ENCODE results near the gene TECPR2.

Gene TECPR2

DNA sequence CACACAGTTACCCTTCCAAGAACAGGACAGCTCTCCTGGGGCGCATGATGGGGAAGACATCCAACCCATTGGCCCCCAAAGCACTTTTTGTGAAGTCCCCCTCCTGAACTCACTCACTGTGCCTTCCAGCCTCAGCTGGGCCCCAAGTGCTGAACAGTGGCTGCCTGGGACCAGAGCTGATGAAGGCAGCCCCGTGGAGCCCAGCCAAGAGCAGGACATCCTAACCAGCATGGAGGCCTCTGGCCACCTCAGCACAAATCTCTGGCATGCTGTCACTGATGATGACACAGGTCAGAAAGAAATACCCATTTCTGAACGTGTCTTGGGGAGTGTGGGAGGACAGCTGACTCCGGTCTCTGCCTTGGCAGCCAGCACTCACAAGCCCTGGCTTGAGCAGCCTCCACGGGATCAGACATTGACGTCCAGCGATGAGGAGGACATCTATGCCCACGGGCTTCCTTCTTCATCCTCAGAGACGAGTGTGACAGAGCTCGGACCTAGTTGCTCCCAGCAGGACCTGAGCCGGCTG is 72.0 kb downstream of the TECPR2 start:
- TF ChIP-seq, protein P1, sequence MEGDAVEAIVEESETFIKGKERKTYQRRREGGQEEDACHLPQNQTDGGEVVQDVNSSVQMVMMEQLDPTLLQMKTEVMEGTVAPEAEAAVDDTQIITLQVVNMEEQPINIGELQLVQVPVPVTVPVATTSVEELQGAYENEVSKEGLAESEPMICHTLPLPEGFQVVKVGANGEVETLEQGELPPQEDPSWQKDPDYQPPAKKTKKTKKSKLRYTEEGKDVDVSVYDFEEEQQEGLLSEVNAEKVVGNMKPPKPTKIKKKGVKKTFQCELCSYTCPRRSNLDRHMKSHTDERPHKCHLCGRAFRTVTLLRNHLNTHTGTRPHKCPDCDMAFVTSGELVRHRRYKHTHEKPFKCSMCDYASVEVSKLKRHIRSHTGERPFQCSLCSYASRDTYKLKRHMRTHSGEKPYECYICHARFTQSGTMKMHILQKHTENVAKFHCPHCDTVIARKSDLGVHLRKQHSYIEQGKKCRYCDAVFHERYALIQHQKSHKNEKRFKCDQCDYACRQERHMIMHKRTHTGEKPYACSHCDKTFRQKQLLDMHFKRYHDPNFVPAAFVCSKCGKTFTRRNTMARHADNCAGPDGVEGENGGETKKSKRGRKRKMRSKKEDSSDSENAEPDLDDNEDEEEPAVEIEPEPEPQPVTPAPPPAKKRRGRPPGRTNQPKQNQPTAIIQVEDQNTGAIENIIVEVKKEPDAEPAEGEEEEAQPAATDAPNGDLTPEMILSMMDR (IDR thresholded peaks at IDR 0.05; ENCODE audit: insufficient read depth, low read depth, low read length, missing control alignments), result no peak
- DNase-seq (ENCODE audit: low read depth), result peak; percentile 21
- no peak overlapping the region for H3K4me3 ChIP-seq (ENCODE audit: low read length)

DNA sequence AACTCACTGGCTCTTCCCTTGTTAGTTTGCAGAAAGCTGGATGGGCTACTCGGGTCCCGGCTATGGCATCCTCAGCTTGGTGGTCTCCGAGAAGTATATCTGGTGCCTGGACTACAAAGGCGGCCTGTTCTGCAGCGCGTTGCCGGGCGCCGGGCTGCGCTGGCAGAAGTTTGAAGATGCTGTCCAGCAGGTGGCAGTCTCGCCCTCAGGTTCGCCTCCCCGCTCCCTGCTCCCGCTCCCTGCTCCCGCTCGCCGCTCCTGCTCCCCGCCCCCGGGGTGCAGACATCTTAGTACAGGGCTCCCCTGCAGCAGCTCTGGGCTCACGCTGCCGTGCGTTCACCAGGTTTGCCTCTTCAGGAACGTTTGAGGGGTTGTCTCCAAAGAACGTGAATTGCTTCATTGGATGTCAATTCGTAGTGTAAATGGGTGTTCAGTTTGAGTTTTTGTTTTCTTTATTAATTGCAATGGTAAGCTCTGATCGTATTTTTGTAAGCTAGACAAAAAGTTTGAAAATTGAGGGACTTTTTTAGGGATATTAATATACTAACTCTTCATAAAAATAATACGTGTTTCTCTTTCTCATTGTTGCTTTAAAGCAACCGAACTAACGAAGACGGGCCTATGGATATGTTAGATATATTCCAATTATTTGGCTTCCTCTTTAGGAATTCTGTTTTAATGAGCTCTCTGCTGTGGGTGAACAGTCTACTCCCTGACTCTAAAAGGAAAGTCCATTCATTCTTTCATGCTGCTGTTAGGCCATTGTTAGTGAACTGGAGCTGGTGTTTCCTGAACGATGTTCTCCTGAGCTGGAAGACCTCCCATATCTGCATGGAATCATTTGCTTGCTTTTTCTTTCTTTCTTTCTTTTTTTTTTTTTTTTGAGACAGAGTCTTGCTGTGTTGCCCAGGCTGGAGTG is 75.5 kb downstream of the TECPR2 start:
- DNase-seq (ENCODE audit: low read depth), result peak; percentile 84
- TF ChIP-seq, protein P1 (IDR thresholded peaks at IDR 0.05; ENCODE audit: insufficient read depth, low read depth, low read length, missing control alignments), result peak; percentile 72
- peak overlapping the region; percentile 9 for H3K4me3 ChIP-seq (ENCODE audit: low read length)

DNA sequence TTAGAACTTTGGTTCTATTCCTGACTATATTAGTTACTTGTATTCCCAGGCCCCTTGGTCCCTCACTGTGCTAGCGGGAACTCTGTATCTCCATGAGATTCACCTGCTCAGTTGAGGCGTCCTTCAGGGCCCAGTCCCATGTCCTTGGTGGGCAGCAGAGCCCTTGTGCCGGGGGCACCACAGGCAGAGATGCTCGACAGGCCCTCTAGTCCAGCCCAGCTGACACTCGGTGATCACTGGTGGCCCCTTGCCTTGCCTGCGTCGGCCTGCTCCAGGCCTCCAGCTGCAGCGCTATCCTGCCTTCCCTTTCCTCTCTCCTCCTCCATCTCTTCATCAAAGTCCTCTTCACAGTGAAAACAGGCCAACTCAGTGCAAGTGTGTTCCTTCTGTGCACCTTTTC is 76.8 kb downstream of the TECPR2 start:
- TF ChIP-seq, protein P1 (IDR thresholded peaks at IDR 0.05; ENCODE audit: insufficient read depth, low read depth, low read length, missing control alignments), result no peak
- DNase-seq (ENCODE audit: low read depth), result no peak
- no peak overlapping the region for H3K4me3 ChIP-seq (ENCODE audit: low read length)

DNA sequence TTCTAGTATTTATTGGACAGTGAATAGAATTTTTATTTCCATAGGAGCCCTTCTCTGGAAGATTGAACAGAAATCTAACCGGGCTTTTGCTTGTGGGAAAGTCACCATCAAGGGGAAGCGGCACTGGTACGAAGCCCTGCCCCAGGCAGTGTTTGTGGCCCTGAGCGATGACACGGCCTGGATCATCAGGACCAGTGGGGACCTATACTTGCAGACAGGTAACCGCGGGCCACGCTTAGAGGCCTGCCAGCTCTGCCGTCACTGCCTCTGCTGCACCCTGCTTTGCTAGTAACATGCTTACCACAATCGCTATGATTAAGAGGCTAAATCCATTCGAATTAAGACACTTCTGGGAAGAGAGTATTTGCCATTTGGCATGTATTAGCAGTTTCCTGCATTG is 77.7 kb downstream of the TECPR2 start:
- DNase-seq (ENCODE audit: low read depth), result no peak
- no peak overlapping the region for H3K4me3 ChIP-seq (ENCODE audit: low read length)
- TF ChIP-seq, protein P1 (IDR thresholded peaks at IDR 0.05; ENCODE audit: insufficient read depth, low read depth, low read length, missing control alignments), result no peak

DNA sequence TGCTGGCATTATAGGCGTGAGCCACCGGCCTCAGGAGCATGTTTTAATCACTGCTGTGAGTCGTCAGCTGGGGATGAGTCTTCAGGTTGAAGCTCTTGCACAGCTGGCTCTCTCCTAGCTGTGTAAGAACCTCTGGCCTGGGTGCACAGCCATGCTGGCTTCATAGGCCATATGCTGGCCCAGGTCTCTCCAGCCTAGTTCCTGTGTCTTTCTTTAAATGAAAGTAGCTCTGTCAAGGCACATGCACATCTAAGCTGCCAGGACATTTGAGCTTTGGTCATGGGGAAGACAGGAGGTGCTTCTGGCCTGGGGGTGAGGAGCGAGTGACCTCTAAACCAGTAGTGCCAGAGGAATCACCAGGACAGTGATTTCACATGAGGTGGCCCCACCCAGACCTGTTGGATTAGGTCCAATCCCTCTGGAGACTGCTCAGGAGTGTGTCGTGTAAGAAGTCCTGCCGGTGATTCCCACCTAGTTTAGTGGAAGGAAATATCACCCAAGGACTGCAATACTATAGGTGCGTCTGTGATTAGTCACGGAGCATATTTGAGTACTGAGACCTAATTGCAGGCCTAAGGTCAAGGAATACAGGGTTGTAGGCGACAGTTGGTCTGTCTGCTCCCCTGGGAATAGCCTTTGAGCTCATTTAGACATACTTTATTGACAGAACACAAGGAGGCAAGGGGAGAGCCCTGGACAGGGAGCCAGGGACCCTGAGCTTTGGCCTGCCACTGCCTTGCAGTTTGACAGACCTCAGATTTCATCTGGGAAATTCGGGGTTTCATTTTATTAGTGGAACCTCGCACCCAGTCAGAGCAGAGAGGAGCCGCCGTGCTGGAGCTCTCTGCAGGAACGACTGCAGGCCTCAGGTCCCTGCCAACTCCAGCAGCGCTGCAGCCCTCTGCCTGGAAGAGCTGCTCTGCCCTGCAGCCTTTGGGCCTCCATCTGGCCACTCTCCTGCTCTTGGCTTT is 79.8 kb downstream of the TECPR2 start:
- TF ChIP-seq, protein P1 (IDR thresholded peaks at IDR 0.05; ENCODE audit: insufficient read depth, low read depth, low read length, missing control alignments), result no peak

DNA sequence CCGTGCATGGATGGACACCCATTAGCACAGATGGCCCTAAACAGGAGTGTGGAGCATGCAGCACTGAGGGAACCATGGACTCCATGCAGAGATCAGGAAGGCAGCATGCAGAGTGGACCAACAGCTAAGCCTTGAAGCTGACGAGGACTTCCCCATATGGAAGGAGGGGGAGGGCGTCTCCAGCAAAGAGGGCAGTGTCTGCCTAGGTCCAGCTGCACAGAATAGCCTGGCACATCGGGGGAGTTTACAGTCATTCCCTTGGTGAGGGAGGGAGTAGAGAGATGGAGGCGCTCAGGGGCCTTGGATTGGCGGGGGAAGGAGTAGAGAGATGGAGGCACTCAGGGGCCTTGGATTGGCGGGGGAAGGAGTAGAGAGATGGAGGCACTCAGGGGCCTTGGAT is 82.3 kb downstream of the TECPR2 start:
- H3K4me3 ChIP-seq (ENCODE audit: low read length), result no peak overlapping the region
- DNase-seq (ENCODE audit: low read depth), result no peak
- TF ChIP-seq, protein P1 (IDR thresholded peaks at IDR 0.05; ENCODE audit: insufficient read depth, low read depth, low read length, missing control alignments), result no peak

More for the DNA sequence above, 79.8 kb downstream of the TECPR2 start:
- H3K4me3 ChIP-seq (ENCODE audit: low read length), result no peak overlapping the region
- DNase-seq (ENCODE audit: low read depth), result peak; percentile 58
